Activated T-helper 1 cell treated with anti-CD3 and anti-CD28 coated beads, Interleukin-2, amount 50 U/mL, for 16 hours (primary cell): ENCODE measurements around the gene TUBB3.
"Not testable (repeated sequence)": the region's sequence is repeated elsewhere in the genome, so short reads cannot be mapped to it uniquely, and the experiment has no call there.

ENCODE experiments used
- DNase-seq, 2 donors: peaks; one replicate each; pipeline ENCODE4 v3.0.0-alpha.2; 2020; ENCODE audit warnings: low read depth in 1 of 2, low spot score in 1 of 2

Gene TUBB3

DNA sequence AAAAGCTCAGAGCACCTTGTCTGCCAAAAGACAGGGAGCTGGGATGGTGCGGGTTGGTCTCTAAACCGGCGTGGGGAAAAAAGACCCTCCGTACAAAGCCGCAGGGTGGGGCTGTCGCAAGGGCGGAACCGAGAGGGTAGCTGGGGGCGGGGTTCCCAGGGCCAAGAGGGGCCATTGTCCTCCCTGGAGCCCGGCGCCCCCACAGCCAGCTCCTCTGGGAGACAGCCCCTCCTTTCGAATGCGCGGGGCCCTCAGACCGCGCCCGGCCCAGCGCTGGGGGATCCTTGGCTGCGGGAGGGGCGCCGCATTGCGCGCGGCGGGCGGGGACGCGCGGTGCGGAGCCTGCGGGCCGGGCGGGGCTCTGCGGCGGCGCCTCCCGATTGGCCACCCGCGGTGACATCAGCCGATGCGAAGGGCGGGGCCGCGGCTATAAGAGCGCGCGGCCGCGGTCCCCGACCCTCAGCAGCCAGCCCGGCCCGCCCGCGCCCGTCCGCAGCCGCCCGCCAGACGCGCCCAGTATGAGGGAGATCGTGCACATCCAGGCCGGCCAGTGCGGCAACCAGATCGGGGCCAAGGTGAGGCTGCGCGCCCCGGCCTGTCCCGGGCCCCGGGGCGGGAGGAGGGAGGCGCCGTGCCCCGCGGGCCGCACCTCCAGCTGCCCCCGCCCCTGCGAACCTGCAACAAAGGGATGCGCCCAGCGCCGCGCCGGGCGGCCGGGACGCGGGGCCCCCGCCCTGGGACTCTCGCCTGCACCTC lies at the start of gene TUBB3:
TSS of gene TUBB3 (plus strand) at position 459 of the 756 bp plus-strand sequence. CDS start at position 519, 60 bp downstream.
- no peak for DNase-seq

DNA sequence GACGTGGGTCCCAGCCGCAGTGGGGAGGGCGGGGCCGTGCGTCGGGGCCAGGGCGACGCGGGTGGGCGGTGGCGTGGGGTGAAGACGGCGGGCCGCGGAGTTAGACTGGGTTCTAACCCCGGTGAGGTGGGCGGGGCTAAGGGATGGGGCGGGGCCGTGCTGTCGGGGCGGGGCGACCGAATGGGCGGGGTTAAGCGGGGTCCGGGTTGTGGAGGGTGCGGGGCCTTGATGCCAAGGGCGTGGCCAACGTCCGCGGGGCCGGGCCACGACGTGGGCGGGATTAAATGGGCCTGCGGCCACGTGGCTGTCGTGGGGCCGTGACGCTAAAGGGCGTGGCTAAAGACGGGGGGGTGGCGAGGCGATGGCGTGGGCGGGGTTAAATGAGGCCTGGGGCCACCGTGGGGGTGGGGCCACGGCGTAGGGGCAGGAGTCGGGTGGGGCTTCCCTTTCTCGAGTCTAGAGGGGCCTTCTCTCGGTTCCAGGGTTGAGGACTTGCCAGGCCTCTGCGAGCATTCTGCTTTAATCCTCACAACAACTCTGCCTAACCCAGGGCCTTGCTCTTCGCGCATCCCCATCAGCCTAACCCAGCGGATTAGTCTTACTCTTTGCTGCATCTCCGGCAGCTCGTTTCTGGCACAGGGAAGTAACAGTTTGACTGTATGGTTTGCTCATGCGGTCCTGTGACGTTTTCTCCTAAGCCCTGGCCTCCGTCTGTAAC lies 49.0 kb upstream of the TUBB3 start:
- peak; percentile 84 to 92 for DNase-seq

DNA sequence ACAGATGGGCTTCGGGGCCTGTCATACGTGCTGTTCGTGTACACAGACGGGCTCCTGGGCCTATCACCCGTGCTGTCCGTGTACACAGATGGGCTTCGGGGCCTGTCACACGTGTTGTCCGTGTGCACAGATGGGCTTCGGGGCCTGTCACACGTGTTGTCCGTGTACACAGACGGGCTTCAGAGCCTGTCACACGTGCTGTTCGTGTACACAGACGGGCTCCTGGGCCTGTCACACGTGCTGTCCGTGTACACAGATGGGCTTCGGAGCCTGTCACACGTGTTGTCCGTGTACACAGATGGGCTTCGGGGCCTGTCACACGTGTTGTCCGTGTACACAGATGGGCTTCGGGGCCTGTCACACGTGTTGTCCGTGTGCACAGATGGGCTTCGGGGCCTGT lies 44.0 kb upstream of the TUBB3 start:
- not testable (repeated sequence) for DNase-seq

DNA sequence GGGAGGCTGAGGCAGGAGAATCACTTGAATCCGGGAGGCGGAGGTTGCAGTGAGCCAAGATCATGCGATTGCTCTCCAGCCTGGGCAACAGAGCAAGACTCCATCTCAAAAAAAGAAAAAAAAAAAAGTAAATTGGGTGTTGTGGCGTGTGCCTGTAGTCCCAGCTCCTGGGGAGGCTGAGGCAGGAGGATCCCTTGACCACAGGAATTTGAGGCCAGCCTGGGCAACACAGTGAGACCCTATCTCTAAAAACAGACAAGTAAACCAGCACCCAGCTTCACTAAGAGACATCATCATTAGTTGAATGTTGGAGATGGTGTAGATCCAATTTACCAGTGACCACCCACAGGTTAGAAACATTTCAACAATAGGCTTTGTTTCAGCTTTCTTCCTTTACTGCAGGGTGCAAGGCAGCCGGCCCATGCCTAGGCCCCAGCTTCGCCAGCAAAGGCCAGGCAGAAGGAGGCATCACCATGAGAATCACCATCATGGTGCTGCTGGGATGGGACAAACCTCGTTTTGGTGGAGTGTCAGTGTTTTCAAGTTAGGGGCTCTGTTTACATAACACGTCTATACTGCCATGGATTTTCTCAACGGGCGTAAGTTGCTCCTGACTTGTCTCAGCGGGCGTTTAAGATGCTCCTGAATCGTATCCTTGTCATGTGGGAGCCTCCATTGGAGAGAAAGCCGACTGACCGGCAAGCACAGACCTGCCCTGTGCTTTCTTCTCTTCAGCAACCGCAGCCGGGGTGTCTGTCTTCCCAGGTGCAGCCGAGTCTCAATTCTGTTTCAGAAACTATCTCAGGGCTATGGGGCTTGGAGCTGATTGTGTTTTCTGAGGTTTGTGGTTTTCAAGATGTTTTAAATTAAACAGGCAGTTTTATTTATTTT lies 42.4 kb upstream of the TUBB3 start:
- no peak for DNase-seq

DNA sequence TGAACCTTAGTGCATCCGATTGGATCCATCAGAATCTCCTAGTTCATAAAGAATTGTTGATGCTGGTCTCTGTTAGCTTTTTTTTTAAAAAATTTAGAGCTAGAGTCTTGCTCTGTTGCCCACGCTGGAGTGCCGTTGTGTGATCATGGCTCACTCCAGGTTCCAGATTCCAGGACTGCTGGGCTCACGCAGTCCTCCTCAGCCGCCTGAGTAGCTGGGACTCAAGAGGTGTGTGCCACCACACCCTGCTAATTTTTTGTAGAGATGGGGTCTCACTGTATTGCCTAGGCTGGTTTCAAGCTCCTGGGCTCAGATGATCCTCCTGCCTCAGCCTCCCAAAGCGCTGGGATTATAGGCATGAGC lies 41.8 kb upstream of the TUBB3 start:
- DNase-seq, result no peak

DNA sequence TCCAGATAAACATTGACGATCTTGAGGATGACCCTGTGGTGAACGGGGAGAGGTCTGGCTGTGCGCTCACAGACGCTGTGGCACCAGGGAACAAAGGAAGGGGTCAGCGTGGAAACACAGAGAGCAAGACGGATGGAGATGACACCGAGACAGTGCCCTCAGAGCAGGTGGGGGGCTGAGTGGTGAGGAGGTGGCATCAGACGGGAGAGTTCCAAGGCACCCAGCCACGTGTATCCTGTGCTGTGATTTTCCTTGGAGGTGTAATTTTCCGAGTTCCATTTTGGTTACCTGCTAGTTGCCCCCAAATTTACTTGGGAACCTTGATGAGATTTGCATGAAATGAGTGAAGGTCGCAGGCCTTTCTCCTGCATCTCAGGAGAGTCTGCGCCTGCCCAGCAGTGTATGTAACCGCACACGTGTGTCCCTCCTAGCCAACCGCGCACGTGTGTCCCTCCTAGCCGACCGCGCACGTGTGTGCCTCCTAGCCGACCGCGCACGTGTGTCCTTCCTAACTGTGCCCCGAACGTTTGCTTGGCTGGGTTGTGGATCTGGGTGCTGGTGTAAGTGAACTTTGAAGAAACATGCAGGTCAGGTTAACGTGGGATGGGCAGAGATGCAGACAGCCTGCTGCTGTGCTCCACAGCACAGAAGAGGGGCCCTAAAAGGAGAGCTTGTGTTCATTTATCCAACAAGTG lies 39.6 kb upstream of the TUBB3 start:
- no peak for DNase-seq

DNA sequence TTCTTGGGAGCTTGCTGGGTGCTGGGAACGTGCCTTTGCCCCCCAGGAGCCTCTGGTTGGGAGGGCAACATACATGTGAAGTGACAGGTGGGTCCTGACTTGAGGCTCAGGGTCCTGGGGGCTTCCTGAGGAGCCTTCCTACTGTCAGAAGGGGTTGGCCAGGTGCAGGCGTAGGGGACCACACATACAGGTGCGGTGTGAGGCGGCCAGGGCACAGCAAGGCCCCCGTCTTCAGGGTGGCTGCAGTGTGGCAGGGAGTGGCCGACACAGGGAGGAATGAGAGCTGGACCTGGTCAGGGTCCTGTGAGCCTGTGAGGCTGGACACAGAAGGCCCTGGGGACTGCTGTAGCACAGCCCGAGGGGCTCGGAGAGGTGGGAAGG lies 39.1 kb upstream of the TUBB3 start:
- no peak for DNase-seq

DNA sequence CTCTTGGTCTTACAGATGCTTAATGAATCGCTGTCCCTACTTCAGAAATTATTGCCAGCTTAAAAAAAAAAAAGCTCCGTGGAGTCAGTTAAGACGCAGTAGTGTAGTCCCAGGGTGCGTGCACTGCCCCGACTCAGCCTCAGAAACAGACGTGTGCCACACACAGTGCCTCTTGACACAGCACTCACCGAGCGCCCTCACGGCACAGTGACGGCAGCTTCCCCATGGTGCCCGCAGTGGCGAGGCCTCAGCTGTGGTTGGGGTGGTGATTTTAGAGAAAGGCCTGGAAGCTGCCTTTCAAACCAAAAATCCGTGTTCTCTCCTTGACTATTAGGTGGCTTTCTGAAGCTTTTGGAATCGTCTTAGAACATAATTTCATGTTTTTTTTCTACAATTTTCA lies 35.9 kb upstream of the TUBB3 start:
- no peak for DNase-seq

DNA sequence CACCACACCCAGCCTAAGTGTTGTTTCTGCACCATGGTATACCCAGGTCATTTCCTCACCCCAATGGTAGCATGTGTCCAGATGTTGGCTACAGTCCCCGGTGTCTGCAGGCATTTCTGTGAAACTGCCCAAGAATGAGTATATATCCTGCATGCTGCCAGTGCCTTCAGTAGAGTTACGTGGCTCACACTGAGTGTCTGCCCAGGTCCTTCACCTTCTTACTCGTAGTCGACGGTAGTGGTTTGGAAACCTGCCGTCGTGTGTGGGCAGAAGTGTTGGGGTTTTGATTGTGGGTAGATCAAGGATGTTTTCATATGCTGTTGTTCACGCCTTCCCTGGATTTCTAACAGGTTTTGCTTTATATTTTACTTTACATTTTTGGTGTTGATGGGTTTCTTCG lies 32.9 kb upstream of the TUBB3 start:
- DNase-seq, result no peak

DNA sequence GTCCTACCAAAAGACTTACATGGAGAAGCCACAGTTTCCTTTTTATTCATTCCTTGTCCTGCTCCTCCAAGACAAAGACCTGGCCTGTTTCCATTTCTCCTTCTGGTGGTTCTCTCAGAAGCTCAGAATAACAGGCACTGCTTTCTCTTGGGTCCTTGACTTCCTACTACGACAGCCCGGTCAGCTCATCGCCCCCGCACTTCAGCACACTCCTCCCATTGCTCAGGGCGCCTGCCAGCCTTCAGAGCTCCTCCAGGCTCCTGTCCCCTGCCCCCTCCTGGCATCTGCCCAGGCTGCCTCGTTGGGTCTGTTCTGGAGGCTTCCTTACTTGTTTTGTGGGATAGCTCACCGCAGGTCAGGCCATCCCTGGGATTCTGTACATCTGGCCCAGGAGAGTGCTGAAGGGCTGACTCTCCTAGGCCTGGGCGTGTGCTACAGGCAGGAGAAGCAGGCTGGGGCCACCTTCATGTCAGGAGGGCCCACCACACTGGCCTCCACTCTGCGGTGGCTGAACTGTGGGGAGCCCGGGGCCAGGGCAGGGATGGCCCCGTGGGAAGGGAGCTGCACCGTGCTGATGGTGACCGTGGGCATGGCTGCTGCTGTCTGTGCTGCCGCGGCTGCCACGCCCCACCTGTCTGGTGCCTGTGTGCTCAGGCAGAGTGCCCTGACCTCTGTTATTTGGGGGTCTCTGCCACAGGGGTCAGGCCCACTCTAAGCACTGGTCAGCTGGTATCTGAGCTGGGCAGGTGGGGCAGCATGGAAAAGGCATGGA lies 32.1 kb upstream of the TUBB3 start:
- no peak for DNase-seq

DNA sequence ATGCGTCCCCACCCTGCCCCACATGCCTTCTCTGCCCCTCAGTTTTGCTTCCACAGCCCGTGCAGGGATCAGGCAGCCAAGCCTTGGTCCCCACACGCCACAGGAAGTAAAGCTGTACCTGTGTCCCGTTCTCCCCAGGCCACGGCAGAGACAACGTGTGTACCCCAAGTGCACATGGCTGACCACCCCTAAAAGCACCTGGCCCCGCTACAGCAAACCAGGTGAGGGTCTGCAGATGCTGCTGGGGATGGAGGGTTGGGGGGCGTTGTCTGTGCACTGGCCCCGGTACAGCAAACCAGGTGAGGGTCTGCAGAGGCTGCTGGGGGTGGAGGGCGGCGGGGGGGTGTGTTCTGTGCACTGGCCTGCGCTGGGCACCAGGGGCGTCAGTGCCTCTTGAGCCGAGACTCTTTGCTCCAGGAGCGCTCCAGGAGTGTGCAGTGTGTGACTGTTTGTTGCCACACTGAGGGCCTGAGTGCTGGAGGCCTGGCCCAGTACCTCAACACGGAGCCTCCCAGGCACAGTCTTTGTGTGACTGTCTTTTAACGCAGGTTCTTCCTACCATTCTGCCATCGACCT lies 31.0 kb upstream of the TUBB3 start:
- DNase-seq, result no peak

DNA sequence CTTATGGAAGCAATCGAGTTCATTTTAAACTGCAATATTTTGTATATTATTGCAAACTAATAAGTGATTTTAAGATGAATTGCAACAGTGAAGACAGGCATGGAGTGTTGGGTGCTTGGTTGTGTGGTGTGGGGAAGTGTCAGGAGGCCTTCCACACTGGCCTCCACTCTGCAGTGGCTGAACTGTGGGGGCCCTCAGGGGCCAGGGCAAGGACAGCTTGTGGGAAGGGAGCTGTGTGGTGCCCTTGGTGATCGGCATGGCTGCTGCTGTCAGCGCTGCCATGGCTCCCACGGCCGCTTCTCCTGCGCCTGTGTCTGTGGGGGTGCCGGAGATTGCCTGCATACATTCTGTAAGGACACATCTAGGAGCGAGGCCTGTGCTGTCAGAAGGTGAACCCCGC lies 30.5 kb upstream of the TUBB3 start:
- DNase-seq, result no peak

DNA sequence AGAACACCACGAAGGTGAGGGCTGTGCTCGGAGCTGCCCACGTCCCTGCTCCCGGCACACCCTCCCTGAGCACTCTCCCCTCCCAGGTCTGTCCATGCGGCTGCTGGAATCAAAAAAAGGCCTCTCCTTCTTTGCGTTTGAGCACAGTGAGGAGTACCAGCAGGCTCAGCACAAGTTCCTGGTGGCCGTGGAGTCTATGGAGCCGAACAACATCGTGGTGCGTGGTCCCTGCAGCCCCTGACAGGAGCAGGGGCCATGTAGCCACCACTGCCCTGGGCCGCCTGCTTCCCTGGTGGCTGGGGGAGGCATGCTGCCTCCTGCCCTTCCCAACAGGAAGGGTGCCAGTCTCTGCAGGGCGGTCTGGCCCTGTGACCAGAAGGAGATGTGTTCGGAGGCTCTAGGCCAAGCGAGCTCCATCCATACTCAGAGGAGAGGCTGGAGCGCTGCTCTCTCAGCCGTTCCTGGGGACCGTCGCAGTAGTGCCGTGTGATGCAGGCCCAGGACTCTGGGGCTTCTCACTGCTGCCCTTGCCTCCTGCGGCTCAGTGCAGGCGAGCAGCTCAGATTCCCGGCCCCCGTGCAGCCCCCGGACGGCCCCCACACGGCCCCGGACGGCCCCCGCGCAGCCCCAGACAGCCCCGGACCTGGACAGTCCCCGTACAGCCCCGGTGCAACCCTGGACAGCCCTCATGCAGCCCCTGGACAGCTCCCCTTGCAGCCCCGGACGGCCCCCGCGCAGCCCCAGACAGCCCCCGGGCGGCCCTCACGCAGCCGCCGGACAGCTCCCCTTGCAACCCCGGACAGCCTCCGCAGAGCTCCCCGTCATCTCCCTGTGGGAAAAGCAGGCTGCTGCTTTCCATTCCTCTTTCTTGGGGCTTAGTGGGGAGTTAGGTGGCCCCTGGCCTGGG lies 29.2 kb upstream of the TUBB3 start:
- DNase-seq, result no peak

DNA sequence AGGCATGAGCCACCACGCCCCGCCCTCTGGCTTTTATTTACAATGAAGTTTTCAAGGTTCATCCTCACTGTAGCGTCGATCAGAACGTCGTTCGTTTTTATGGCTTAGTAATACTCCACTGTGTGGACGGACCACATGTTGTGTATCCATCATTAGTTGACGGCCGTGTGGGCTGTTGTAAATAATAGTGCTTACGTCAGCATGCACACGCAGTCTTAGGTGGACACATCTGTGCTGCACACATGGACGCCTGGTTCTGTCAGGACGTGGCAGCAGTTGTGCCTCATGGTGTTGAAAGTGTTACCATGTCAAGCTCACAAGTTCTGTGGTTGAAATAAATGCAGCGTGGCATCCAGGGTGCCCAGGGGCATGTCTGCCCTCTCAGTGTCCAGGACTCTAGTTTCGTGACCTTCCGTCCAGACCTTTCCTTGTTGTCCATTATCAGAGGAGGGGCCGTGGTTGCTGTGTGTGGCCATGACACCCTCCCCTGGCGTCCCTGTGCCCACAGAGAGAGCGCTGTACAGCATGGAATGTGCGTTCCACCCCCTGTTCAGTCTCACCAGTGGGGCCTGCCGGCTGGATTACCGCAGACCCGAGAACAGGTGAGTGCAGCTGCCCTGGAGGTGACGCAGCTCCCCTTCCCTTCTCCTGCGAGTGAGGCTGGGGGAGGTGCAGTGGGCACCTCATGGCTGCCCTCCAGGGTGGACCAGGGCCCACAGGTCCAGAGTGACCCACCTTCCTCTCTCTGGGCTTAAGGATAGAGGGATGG lies 27.5 kb upstream of the TUBB3 start:
- no peak for DNase-seq

DNA sequence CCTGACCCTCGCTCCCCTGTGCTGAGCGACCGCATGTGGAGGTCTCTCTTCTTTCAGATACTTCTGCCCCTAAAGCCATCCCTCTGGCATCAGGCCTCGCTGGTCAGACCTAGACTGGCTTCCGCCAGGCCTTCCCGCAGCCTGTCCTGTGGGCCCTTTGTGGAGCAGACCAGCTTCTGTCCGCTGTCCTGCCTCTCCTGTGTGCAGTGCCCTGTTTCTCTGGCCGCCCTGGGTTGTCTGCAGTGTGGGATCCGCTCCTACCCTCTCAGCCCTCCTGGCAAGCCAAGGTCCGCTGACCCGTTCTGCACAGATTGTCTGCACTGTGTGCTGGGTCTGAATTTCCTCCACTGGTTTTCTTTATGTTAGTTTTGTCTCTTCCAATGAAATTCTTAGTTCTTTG lies 25.9 kb upstream of the TUBB3 start:
- DNase-seq, result no peak

DNA sequence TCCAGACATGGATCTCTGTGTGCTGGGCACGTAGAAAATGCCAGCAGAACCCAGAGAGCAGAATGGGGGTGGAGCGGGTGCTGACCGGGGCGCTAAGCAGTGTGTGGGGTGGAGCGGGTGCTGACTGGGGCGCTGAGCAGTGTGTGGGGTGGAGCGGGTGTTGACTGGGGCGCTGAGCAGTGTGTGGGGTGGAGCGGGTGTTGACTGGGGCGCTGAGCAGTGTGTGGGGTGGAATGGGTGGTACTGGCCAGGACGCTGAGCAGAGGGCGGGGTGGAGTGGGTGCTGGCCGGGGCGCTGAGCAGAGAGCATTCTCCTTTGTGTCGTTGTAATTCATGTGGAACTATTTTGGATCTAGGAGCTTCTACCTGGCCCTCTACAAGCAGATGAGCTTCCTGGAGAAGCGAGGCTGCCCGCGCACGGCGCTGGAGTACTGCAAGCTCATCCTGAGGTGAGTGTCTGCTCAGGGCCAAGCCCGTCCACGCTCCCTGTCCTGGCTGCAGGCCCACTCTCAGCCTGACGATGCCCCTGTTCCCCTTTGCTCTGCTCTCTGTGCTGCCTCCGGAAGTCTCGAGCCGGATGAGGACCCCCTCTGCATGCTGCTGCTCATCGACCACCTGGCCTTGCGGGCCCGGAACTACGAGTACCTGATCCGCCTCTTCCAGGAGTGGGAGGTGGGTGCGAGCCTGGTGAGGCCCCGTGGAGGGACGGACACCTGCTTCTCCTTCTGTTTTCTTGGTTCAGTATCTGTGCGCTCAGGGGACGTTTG lies 24.8 kb upstream of the TUBB3 start:
- no peak for DNase-seq

DNA sequence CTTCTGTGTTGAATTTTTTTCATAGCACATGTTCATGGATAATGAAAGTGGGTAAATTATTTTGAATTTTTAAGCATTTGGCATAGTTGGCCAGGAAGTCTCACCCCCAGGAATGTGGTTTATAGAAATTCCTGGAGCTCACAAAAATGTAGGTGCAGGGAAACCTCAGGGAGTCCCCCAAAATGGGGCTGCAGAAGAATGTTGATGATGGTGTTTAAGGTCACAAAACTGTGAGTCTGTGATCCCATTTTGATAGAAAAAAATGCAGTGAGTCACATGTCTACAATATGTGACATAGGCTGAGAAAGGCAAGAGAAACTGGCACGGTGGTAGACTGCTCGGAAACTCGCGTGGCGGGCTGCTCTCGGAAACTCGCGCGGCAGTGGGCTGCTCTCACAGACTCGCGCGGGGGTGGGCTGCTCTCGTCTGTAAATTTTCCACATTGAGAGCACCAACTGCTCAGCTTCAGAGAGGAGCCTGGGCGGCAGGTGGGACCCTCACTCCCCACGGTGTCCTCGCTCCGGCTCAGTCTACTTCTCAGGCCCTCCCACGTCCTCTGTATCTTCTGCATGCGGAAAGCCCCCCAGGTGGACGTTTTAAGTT lies 23.2 kb upstream of the TUBB3 start:
- no peak for DNase-seq
